ENCODE measurements around the gene ZNF207.
"Not testable (repeated sequence)": the region's sequence is repeated elsewhere in the genome, so short reads cannot be mapped to it uniquely, and the experiment has no call there.

ZNF207 gene

DNA sequence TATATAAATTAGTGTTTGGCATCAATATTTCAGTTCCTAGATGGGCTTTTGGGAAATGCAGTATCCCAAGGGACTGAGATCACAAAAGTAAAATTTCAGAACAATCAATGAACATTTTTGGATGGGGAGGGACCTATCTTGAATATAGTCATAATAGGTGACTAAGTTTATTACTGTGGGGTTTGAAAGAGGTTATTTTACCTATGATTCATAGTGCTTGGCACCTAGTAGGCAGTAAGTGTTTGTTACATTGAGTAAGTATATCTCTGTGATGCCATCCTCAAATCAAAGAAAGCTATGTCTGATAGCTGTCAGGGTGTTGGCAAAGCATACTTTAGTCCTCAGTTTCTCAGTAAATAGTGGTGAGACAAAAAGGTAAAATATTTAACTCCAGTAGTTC, 36.9 kb downstream of the ZNF207 start:
- DNase-seq (ENCODE audit: low read depth in 4 of 4, low spot score in 1 of 4): no peak

DNA sequence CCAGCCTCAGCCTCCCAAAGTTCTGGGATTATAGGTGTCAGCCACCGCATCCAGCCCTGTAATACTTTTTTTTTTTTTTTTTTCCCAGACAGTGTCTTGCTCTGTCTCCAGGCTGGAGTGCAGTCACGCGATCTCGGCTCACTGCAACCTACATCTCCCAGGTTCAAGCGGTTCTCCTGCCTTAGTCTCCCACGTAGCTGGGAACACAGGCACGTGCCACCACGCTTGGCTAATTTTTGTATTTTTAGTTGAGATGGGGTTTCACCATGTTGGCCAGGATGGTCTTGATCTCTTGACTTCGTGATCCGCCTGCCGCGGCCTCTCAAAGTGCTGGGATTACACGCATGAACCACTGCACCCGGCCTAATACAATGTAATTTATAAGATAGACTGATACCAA, 38.2 kb downstream of the ZNF207 start:
- DNase-seq (ENCODE audit: low read depth in 4 of 4, low spot score in 1 of 4): not testable (repeated sequence)

- no peak for DNase-seq (ENCODE audit: low read depth in 4 of 4, low spot score in 1 of 4)
These were observed 38.9 kb downstream of the ZNF207 start for GRCh38 chr17:32388613-32389459.

DNA sequence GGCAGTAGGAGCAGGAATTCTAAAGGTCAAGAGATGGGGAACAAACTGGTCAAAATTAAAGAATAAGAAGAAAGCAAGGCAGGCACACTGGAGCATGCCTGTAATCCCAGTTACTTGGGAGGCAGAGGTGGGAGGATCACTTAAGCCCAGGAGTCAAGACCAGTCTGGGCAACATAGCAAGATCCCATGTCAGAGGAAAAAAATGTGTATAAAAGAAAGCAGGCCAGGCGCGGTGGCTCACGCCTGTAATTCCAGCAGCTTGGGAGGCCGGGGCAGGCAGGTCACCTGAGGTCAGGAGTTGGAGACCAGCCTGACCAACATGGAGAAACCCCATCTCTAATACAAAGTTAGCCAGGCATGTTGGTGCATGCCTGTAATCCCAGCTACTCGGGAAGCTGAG, 43.9 kb downstream of the ZNF207 start:
- DNase-seq (ENCODE audit: low read depth in 4 of 4, low spot score in 1 of 4): no peak

DNA sequence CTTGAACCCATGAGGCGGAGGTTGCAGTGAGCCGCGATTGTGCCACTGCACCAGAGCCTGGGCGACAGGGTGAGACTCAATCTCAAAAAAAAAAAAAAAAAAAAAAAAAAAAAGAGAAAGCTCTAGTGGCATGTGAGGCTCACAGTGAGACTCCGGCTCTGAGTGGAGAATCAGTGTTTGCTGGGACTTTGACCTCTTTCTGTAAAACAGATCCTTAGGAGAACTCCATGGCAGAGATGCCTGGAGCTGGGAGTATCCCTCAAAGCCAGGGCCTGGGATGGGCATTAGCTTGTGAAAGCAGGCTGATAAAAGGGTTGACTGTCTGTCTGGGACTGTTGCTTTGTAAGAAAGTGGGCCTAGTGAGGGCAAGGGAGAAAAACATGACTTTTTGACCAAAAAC, 46.4 kb downstream of the ZNF207 start:
- no peak for DNase-seq (ENCODE audit: low read depth in 4 of 4, low spot score in 1 of 4)

DNA sequence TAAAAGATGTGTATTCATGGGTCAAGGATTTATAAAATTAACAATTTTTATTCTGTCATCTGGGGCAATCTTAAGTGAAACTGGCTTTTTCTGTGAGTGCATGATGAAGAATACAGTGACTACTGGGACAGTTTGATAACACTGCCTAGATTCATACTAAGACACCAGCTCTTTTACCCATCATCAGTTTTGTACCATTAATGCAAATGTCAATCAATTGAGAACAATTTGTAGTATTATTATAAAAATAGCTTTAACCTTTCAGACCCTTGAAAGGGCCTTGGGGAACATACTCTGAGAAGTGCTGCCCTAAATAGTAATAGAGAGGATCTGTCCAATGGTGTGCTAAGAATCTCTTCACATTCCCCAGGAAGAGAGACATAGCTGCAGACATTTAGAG, 49.0 kb downstream of the ZNF207 start:
- DNase-seq (ENCODE audit: low read depth in 4 of 4, low spot score in 1 of 4): no peak

DNA sequence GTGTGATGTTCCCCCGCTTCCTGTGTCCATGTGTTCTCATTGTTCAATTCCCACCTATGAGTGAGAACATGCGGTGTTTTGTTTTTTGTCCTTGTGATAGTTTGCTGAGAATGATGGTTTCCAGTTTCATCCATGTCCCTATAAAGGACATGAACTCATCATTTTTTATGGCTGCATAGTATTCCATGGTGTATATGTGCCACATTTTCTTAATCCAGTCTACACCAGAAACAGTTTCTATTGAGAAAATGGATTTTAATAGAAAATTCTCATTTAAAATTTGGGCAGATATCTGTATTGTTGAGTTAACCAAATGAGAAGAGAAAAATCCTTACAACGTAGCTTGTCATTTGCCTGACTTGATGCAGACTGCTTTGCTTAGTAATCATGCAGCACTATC, 60.1 kb downstream of the ZNF207 start:
- not testable (repeated sequence) for DNase-seq (ENCODE audit: low read depth in 4 of 4, low spot score in 1 of 4)

DNA sequence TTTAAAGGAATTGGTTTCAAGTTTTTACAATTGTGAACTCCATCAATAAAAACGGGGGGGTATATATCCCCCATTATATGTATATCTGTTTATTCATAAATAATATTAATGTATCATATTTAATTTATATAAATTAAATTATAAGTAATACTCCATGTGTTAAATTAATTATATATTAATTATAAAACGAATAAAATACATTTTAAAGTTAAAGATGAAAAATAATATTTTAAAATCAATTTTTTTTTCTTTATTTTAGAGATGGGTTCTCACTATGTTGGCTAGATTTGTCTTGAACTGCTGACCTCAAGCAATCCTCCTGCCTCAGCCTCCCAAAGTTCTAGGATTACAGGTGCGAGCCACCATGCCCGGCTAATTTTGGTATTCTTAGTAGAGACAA, 76.9 kb downstream of the ZNF207 start:
- DNase-seq (ENCODE audit: low read depth in 4 of 4, low spot score in 1 of 4): no peak

- DNase-seq (ENCODE audit: low read depth in 4 of 4, low spot score in 1 of 4): no peak
These were observed 79.6 kb downstream of the ZNF207 start for GRCh38 chr17:32429598-32429997.

Data from stimulated activated CD4-positive, alpha-beta T cell treated with anti-CD3 and anti-CD28 coated beads, Interleukin-1b, Interleukin-23, amount 100 ng/mL, for 24 hours (primary cell).